Mucosa of gallbladder (tissue), 1 donor: ENCODE results near the gene CD93. TPM values are rescaled to one million over a fixed set of nuclear protein-coding genes. Genes with fewer than 3 reads are reported as not detected.

ENCODE experiments used
- DNase-seq: peaks from one replicate; pipeline ENCODE4 v3.0.0-alpha.2; 2020; ENCODE audit warnings: low spot score
- total RNA-seq: library from RNA; stranded (reverse); gene quantifications from one replicate; pipeline ENCODE4 v1.2.1, GENCODE V29; 2021
- donor health status: DM: no; HTN: no; CAD: no.

Gene CD93
- total RNA-seq, 1 donor from 2014 or later: 38.4 TPM

DNA sequence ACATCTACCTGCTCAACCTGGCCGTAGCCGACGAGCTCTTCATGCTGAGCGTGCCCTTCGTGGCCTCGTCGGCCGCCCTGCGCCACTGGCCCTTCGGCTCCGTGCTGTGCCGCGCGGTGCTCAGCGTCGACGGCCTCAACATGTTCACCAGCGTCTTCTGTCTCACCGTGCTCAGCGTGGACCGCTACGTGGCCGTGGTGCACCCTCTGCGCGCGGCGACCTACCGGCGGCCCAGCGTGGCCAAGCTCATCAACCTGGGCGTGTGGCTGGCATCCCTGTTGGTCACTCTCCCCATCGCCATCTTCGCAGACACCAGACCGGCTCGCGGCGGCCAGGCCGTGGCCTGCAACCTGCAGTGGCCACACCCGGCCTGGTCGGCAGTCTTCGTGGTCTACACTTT, 50.4 kb downstream of the CD93 start:
- DNase-seq: no peak

DNA sequence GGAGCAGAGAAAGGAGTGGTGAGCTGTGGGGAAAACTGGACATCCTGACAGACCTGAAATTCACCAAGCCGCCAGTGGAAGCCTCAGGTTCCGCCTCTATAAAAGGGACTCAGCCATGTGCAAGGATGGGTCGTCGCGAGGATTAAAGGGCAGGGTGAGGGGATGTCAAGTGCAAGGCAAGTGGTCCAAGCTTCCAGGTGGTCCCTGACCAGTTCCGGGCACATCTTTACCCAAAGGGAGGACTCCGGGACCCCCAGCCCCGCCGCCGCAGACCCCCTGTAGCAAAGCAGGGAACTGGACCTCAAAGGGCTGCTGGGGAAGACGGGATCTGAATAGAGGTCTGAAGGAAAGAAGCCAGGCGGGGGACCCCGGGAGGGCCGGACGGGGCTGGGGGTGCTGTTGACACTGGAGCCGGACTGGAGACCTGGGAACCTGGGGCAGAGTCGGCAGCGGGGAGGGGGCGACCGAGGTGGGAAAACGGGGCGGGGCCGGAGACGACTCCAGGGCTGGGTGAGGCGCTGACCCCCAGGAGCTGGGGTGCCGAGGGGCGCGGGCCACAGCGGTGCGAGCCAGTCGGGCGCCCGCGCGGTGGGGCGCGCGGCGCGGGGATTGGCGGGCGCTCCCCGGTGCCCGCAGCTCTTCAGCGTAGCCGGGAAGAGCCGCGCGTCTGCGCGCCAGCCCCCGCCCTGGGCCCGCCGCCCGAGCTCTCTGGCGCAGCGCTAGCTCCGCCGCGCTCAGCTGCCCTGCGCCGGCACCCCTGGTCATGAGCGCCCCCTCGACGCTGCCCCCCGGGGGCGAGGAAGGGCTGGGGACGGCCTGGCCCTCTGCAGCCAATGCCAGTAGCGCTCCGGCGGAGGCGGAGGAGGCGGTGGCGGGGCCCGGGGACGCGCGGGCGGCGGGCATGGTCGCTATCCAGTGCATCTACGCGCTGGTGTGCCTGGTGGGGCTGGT, 51.1 kb downstream of the CD93 start, which contains the start of gene SSTR4:
Gene SSTR4 (plus strand): TSS at position 592 of the 951 bp plus-strand sequence. CDS start 172 bp downstream, at position 764.
- no peak for DNase-seq

DNA sequence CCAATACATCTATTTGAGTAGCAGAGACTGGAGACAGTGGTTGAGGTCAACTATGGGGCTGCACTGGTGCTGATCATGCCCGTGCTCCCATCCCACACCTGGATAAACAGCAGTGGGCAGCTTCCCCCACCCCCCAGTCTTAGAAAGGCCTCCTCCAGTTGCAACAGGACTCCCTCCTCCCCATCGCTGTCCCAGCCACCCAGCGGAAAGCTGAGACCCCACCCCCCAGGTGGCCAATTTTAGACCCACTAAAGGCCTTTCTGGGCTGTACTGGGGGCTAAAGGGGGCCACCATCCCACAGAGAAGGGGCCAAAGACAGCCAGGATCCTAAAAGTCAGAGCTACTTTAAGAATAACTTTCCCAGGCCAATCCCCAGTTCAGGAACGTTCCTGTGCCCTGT, 52.2 kb downstream of the CD93 start:
- DNase-seq: no peak

DNA sequence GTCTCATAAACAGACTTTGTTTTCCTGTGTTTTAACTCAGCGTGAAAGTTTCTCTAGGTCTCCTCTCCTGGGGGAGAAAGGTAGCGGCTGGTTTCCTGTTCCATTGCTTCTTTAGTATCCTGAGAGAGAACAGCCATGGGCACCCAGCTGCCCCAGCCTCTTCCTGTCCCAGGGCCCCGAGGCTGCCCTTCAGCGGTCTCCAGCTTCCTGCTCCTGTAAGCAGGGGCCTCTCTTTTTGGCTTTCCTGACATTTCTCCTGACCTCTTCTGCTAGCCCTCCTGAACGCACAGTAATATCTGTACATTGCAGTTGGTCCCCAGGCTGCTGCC, 53.4 kb downstream of the CD93 start:
- no peak for DNase-seq

DNA sequence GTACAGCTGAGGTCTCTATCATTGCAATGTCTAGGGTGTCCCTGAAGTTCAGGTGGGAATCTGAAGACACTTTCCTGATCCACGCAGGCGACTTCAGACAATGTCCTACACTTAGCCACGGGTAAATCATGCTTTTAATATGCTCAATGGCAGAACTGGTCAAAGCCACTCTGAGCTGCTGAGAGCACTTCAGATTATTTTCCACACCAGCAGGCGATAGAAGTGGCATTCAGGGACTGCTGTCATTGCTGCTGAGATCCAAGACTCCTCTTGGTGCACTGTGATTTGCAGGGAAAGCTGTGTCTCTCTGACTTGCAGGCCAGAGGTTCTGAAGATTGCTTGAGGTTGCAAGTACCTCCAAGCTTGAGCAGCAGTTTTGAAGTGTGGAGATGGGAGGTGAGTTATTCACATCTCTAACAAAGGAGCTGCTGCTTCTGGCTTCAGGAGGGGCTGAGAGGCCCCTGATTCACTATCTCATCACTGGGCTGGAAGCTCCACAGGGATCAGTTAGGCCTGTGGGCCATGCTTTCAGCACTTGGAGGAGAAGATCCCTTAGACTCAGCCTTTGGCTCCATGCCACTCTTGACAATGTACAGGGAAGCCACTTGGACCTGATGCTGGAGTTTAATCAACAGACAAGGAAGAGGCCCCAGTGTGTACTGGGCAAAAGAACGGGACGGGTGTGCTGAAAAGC, 53.9 kb downstream of the CD93 start:
- no peak for DNase-seq

DNA sequence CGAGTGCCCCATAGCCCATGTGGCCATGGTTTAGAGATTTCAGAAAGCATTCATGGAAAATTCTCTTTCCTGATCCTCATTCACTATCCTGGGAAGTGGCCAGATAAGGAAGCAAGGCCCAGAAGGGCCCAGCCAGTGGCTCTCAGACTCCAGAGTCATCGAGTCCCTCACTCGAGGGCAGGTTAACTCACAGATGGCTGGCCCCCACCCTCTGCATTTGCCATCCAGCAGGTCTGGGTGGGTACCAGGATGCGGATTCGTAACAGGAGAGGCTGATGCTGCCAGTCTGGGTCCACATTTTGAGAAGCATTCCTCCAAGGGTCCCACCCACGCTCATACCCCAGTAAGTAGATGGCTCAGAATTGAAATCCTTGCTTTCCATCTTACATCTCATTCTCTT, 54.8 kb downstream of the CD93 start:
- no peak for DNase-seq

Other genes starting within 250 kb of the CD93 start
- not detected for gene SSTR4, start 51.0 kb downstream of the CD93 start, total RNA-seq
- gene THBD, start 36.7 kb downstream of the CD93 start, total RNA-seq: 11.6 TPM